Vagina (tissue), 2 donors: ENCODE measurements around the gene MICAL2.

Experiments used
- CTCF ChIP-seq, 3 experiments: fragments of 450-650 bp in 2 of 3; fragments of 200-600 bp in 1 of 3; sonication (generic) in 1 of 3; IDR thresholded peaks; one replicate each; pipeline ENCODE4 v1.5.1; 2017 to 2019; ENCODE audit warnings: antibody characterized with exemption in 3 of 3, mild to moderate bottlenecking in 2 of 3, moderate library complexity in 2 of 3
- POLR2A ChIP-seq, 2 donors: fragments of 450-650 bp; IDR thresholded peaks; one replicate each; pipeline ENCODE4 v1.6.1; 2017; ENCODE audit warnings: antibody characterized with exemption in 2 of 2, mild to moderate bottlenecking in 2 of 2, moderate library complexity in 2 of 2
- POLR2AphosphoS5 ChIP-seq, 2 donors: sonication (generic); formaldehyde crosslinking; IDR thresholded peaks; one replicate each; pipeline ENCODE4 v1.9.0; 2017; ENCODE audit warnings: antibody characterized with exemption in 2 of 2, mild to moderate bottlenecking in 2 of 2, low read depth in 1 of 2; ENCODE audit not compliant: insufficient read depth in 1 of 2

- TF ChIP-seq POLR2A (IDR thresholded peaks at IDR 0.05) (no peak), CTCF (IDR thresholded peaks at IDR 0.05) (no peak), POLR2AphosphoS5 (IDR thresholded peaks at IDR 0.05; ENCODE audit: insufficient read depth in 1 of 2, low read depth in 1 of 2) (no peak)
Observed at GRCh38 chr11:12180257-12181205, 70.1 kb downstream of the MICAL2 start.
